SK-N-SH (cell line): ENCODE measurements around the gene CDH22.

Experiments used
- CTCF ChIP-seq: fragments of 200-600 bp; sonication (generic); IDR thresholded peaks from 2 replicates; pipeline ENCODE4 v1.6.1; 2017; ENCODE audit warnings: antibody characterized with exemption, mild to moderate bottlenecking, moderate library complexity
- EP300 ChIP-seq, 2 experiments: IDR thresholded peaks; 2 replicates each; pipeline versions ENCODE4 v1.4.0 to v1.6.1; 2012; ENCODE audit warnings: borderline replicate concordance in 1 of 2, low read depth in 1 of 2, low read length in 1 of 2
- GATA2 ChIP-seq: sonication (generic); formaldehyde crosslinking; IDR thresholded peaks from 2 replicates; pipeline ENCODE4 v1.5.0; 2020; ENCODE audit warnings: mild to moderate bottlenecking, missing genetic modification reagents
- JUND ChIP-seq: IDR thresholded peaks from 2 replicates; pipeline ENCODE4 v1.4.0; 2012
- NRF1 ChIP-seq: IDR thresholded peaks from 2 replicates; pipeline ENCODE4 v1.6.1; 2012; ENCODE audit warnings: low read depth, mild to moderate bottlenecking, low read length
- POLR2AphosphoS5 ChIP-seq: IDR thresholded peaks from 2 replicates; pipeline ENCODE4 v1.6.1; 2012; ENCODE audit warnings: low read depth, low read length
- REST ChIP-seq: IDR thresholded peaks from 2 replicates; pipeline ENCODE4 v1.6.1; 2012; ENCODE audit warnings: mild to moderate bottlenecking, low read depth, low read length, moderate library complexity
- YY1 ChIP-seq: IDR thresholded peaks from 2 replicates; pipeline ENCODE4 v1.4.0; 2012; ENCODE audit warnings: low read depth, mild to moderate bottlenecking

- no peak for TF ChIP-seq NRF1
- TF ChIP-seq POLR2AphosphoS5: no peak
- TF ChIP-seq CTCF: no peak
- TF ChIP-seq EP300 (IDR thresholded peaks at IDR 0.05; ENCODE audit: borderline replicate concordance in 1 of 2, low read depth in 1 of 2, low read length in 1 of 2): no peak
- no peak for TF ChIP-seq JUND
- TF ChIP-seq YY1: no peak
- TF ChIP-seq REST: no peak
- TF ChIP-seq GATA2: no peak
Measured at GRCh38 chr20:46219190-46219589, 89.1 kb downstream of the CDH22 start.
